HL-60 (cell line): ENCODE data around the gene RAI14.

Source experiments
- DNase-seq, 2 experiments: peaks; one replicate each; pipeline ENCODE4 v3.0.0-alpha.2; 2010 to 2020; ENCODE audit warnings: low read depth in 1 of 2, low spot score in 1 of 2
- H3K27ac ChIP-seq: fragments of 250-450 bp; sonication (Bioruptor Pico); replicated peaks from 2 replicates; pipeline ENCODE4 v1.5.1; 2020; ENCODE audit warnings: mild to moderate bottlenecking, moderate library complexity
- H3K27me3 ChIP-seq: fragments of 250-450 bp; sonication (Bioruptor Pico); 2 replicates; pipeline ENCODE4 v1.5.1; 2021; ENCODE audit warnings: mild to moderate bottlenecking, moderate library complexity; ENCODE audit not compliant: insufficient read depth, poor library complexity, severe bottlenecking
- H3K4me3 ChIP-seq: replicated peaks from 2 replicates; pipeline ENCODE4 v1.5.1; 2011; ENCODE audit warnings: mild to moderate bottlenecking, control low read depth, low read length; ENCODE audit not compliant: insufficient read depth
- CTCF ChIP-seq: IDR thresholded peaks from one replicate; pipeline ENCODE4 v1.5.1; 2011; ENCODE audit warnings: low read length, control low read depth, inconsistent platforms; ENCODE audit not compliant: insufficient read depth
- GABPA ChIP-seq: IDR thresholded peaks from 2 replicates; pipeline ENCODE4 v1.6.1; 2012; ENCODE audit warnings: low read depth
- POLR2AphosphoS5 ChIP-seq: IDR thresholded peaks from 2 replicates; pipeline ENCODE4 v1.6.1; 2012; ENCODE audit warnings: low read depth
- REST ChIP-seq: IDR thresholded peaks from 2 replicates; pipeline ENCODE4 v1.6.1; 2012; ENCODE audit warnings: low read depth; ENCODE audit not compliant: insufficient replicate concordance
- SPI1 ChIP-seq: IDR thresholded peaks from 2 replicates; pipeline ENCODE4 v1.6.1; 2012; ENCODE audit warnings: low read depth, mild to moderate bottlenecking, borderline replicate concordance

Gene RAI14

GRCh38 chr5:34690301-34690700 is 34.2 kb downstream of the RAI14 start:
- TF ChIP-seq REST: no peak
- no peak for TF ChIP-seq CTCF
- TF ChIP-seq SPI1: no peak
- no peak for TF ChIP-seq POLR2AphosphoS5
- TF ChIP-seq GABPA: no peak
- Histone ChIP-seq H3K27ac (no peak overlapping the region), H3K27me3 (no peaks in the 10 kb centered on the region), H3K4me3 (no peak overlapping the region)
- no peak for DNase-seq

GRCh38 chr5:34690898-34691297 is 34.8 kb downstream of the RAI14 start:
- no peak overlapping the region for H3K27ac ChIP-seq
- no peak for DNase-seq
- TF ChIP-seq REST (no peak), CTCF (no peak), GABPA (no peak), SPI1 (no peak), POLR2AphosphoS5 (no peak)
- H3K27me3 ChIP-seq: no peaks in the 10 kb centered on the region
- no peak overlapping the region for H3K4me3 ChIP-seq

GRCh38 chr5:34691326-34691725 is 35.2 kb downstream of the RAI14 start:
- H3K4me3 ChIP-seq: no peak overlapping the region
- TF ChIP-seq REST (no peak), POLR2AphosphoS5 (no peak), SPI1 (no peak), GABPA (no peak), CTCF (no peak)
- no peaks in the 10 kb centered on the region for H3K27me3 ChIP-seq
- DNase-seq: no peak
- H3K27ac ChIP-seq: no peak overlapping the region
